GM13976 (cell line): ENCODE measurements around the gene TSGA10.

Experiments
- DNase-seq: peaks from one replicate; pipeline ENCODE4 v3.0.0; 2012; ENCODE audit warnings: low spot score
- CTCF ChIP-seq: IDR thresholded peaks from 2 replicates; pipeline ENCODE4 v1.5.1; 2012; ENCODE audit warnings: borderline replicate concordance, mild to moderate bottlenecking; ENCODE audit not compliant: insufficient read depth; ENCODE audit errors: extremely low read depth, missing control alignments, control extremely low read depth
- in situ Hi-C: fragments of 300-500 bp; cut with MboI; formaldehyde crosslinking; loops from one replicate; pipeline ENCODE4 v1.12.0; 2022; ENCODE audit warnings: low sequenced_read_pairs, mixed read lengths, inconsistent platforms; ENCODE audit not compliant: unreplicated experiment

The TSGA10 gene

GRCh38 chr2:99171377-99172140 lies 16.8 kb upstream of the TSGA10 start:
- no peak for DNase-seq
- in situ Hi-C loops = no loop called here
- no peak for TF ChIP-seq CTCF

GRCh38 chr2:99169534-99169933 lies 14.8 kb upstream of the TSGA10 start:
- no peak for DNase-seq
- TF ChIP-seq CTCF = no peak
- in situ Hi-C loops = no loop called here

GRCh38 chr2:99166218-99166617 lies 11.5 kb upstream of the TSGA10 start:
- DNase-seq = no peak
- in situ Hi-C loops = no loop called here
- no peak for TF ChIP-seq CTCF

GRCh38 chr2:99159594-99159993 lies 4.9 kb upstream of the TSGA10 start:
- in situ Hi-C loops = no loop called here
- no peak for DNase-seq
- no peak for TF ChIP-seq CTCF

GRCh38 chr2:99158599-99158998 lies 3.9 kb upstream of the TSGA10 start:
- DNase-seq = no peak
- in situ Hi-C loops = no loop called here
- no peak for TF ChIP-seq CTCF

- in situ Hi-C loops = no loop called here
- no peak for TF ChIP-seq CTCF
- no peak for DNase-seq
Observed at GRCh38 chr2:99156891-99157290, 2.1 kb upstream of the TSGA10 start.

GRCh38 chr2:99153921-99154604 lies 679 bp downstream of the TSGA10 start:
- TF ChIP-seq CTCF = no peak
- in situ Hi-C loops = no loop called here

More at GRCh38 chr2:99153921-99154604, 679 bp downstream of the TSGA10 start:
- DNase-seq = no peak
